ENCODE measurements around the gene TMEM127.

- no peak for TF ChIP-seq POLR2A (IDR thresholded peaks at IDR 0.05; ENCODE audit: low read length)
- no peak for TF ChIP-seq GATA1 (IDR thresholded peaks at IDR 0.05; ENCODE audit: low read depth, low read length)
Observed at GRCh38 chr2:96214554-96214953, 51.2 kb downstream of the TMEM127 start.

Data from erythroblast (primary cell).